NCI-H2196 (cell line): ENCODE measurements around the gene SRMS.
A peak's percentile ranks its signal among the peaks of the same experiment; 100 is the strongest.
"Not testable (repeated sequence)": the region's sequence is repeated elsewhere in the genome, so short reads cannot be mapped to it uniquely, and the experiment has no call there.

Experiments used
- DNase-seq: peaks from one replicate; lab custom pipeline; 2025; ENCODE audit not compliant: unreplicated experiment; lab: John Stamatoyannopoulos, UW

SRMS gene

GRCh38 chr20:63579017-63579694 is 31.6 kb upstream of the SRMS start:
- DNase-seq = no peak

GRCh38 chr20:63578224-63579016 is 30.9 kb upstream of the SRMS start:
- no peak for DNase-seq

- DNase-seq = no peak
These were observed 29.9 kb upstream of the SRMS start for GRCh38 chr20:63577317-63577894.

GRCh38 chr20:63576311-63576710 is 28.8 kb upstream of the SRMS start:
- DNase-seq = no peak

GRCh38 chr20:63574829-63575743 is 27.5 kb upstream of the SRMS start:
- no peak for DNase-seq

- peak; percentile 73 for DNase-seq
These were observed 26.7 kb upstream of the SRMS start, which contains the start of gene HELZ2 for GRCh38 chr20:63574156-63574828. HELZ2 (minus strand) TSS chr20:63574239; CDS start chr20:63572385, 1,854 bp downstream.

- DNase-seq = no peak
These were observed 26.1 kb upstream of the SRMS start for GRCh38 chr20:63573647-63574131.

- peak; percentile 12 for DNase-seq
These were observed 25.5 kb upstream of the SRMS start for GRCh38 chr20:63572788-63573646.

GRCh38 chr20:63572071-63572787 is 24.7 kb upstream of the SRMS start:
- DNase-seq = no peak

GRCh38 chr20:63571087-63571478 is 23.5 kb upstream of the SRMS start:
- DNase-seq = not testable (repeated sequence)

- DNase-seq = no peak
These were observed 22.9 kb upstream of the SRMS start for GRCh38 chr20:63570281-63571086.

- no peak for DNase-seq
These were observed 21.7 kb upstream of the SRMS start for GRCh38 chr20:63568986-63569949.

- no peak for DNase-seq
These were observed 20.8 kb upstream of the SRMS start for GRCh38 chr20:63568170-63568981.

- no peak for DNase-seq
These were observed 20.0 kb upstream of the SRMS start for GRCh38 chr20:63567386-63568169.

GRCh38 chr20:63567136-63567385 is 19.5 kb upstream of the SRMS start:
- no peak for DNase-seq
